DMS153 (cell line): ENCODE data around the gene ERBB3.

Experiments used
- DNase-seq: peaks from one replicate; lab custom pipeline; 2025; lab: John Stamatoyannopoulos, UW

Gene ERBB3

GRCh38 chr12:56080556-56081138 is 682 bp downstream of the ERBB3 start:
- DNase-seq = no peak

DNA sequence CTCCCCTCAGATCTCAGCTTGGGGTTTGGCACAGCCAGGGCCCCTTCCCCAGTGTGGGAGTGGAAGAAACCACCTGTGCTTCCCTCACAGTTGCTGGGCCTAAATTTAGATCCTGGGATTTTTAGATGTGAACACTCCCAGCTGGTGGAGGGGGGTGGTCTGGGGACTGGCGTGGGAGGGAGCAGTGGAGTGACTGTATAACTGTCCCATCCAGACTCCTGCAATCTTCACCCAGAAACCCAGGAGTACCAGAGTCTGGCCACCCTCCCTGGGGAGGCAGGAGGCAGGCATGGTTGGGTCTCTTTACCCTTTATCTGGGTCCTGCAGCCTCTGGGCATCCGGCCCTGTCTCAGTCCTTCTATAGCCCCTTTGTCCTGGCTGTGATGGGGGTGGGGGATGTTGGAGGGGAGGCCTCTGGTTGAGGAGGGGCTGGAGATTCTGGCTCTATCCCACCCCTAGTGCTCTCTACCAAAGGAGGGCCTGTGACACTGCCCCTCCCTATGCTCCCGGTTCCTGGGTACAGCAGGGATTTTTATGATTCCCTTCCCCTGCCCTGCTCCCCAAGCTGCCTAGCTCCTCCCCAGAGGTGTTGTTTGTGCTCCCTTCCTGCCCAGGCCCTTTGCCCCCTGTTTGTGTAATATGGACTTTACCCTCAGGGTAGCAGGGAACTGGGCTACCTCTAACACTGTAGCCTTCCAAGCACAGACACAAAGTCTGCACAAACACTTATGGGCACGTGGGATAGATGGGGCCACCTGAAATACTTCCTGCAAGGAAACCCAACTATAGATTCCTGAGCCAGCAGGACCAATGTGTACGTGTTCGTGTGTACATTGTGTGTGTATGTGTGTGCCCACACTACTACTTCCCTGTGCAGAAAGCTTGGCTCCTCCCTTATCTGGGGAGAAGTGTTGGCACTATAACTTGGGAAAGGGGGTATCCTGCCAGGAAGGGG is 1.7 kb downstream of the ERBB3 start:
- DNase-seq = no peak

DNA sequence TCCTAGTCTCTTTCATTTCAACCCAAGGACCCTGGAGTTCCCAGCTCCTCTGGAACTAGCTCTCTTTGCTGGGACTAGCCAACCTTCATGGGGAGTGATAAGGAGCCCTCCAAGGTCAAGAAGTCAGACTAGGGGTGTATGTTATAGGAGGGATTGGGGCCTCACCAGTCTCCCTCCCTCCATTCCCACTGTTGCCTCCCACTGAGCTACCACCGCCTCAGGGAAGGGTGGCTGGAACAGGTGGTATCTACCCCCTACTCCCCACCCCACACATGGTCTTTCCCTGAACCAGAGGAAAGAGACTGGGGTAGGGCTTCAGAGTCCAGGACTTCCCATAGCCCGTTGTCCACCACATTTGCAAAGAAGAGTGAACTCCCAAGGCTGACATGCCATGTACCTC is 2.4 kb downstream of the ERBB3 start:
- no peak for DNase-seq

DNA sequence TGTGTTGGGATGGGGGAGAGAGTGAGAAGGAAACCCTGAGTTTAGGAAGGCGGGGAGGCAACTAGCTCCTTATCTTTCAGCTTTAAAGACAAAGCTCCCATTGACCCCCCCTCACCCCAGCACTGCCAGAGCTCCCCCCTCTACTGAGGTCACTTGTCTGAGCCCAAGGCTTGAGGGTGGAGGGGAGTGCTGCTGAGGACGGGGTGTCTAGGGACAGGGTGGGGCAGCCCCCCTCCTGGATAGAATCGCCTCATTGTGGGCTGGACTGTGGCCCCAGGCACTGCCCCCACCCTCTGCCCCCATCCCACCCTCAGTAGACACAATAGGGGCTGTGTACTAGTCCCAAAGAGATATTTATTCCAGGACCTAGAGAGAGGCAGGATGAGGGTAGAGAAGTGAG is 3.0 kb downstream of the ERBB3 start:
- DNase-seq = no peak

DNA sequence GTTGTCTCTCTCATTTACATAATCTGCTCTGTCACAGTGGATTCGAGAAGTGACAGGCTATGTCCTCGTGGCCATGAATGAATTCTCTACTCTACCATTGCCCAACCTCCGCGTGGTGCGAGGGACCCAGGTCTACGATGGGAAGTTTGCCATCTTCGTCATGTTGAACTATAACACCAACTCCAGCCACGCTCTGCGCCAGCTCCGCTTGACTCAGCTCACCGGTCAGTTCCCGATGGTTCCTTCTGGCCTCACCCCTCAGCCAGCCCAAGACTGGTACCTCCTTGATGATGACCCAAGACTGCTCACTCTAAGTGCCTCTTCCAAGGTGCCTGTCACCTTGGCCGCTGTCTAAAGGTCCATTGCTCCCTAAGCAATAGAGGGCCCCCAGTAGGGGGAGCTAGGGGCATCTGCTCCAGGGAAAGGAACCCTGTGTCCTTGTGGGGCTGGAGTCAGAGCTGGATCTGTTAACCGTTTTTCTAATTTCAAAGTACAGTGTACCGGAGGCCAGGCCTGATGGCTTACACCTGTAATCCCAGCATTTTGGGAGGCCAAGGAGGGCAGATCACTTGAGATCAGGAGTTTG is 5.1 kb downstream of the ERBB3 start:
- DNase-seq = no peak

GRCh38 chr12:56086096-56086495 is 6.1 kb downstream of the ERBB3 start:
- no peak for DNase-seq

- DNase-seq = no peak
Measured at GRCh38 chr12:56086608-56087007, 6.6 kb downstream of the ERBB3 start.

DNA sequence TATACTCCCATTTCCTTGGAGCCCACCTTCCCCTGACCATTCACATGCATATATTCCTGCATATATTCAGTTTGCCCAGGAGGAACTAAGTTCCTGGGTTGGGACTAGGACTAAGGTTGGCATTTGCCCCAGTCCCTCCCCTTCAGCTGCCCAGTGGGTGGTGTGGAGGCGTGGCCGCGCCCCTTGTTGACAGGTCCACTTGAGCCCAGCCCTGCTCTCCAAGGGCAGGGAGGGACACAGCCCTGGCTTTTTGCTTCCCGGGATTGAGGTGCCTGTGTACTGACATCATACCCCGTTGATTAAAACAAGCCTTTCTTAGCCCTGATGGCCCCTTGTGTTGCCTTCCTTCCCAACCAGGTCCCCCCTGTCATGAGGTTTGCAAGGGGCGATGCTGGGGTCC is 7.3 kb downstream of the ERBB3 start:
- DNase-seq = peak; percentile 40

DNA sequence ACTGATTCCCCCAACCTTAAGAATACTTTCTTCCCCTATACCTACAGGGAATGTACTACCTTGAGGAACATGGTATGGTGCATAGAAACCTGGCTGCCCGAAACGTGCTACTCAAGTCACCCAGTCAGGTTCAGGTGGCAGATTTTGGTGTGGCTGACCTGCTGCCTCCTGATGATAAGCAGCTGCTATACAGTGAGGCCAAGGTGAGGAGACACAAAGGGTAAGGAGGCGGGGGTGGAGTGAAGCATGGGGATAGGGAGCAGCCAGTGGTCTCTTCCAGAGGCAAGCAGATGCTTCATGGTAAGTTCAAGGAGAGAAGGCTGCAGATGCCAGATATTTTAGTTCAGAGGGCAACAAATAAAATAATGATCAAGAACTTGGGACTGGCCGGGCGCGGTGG is 17.8 kb downstream of the ERBB3 start:
- DNase-seq = no peak

- DNase-seq = no peak
Measured at GRCh38 chr12:56098592-56098991, 18.6 kb downstream of the ERBB3 start.

DNA sequence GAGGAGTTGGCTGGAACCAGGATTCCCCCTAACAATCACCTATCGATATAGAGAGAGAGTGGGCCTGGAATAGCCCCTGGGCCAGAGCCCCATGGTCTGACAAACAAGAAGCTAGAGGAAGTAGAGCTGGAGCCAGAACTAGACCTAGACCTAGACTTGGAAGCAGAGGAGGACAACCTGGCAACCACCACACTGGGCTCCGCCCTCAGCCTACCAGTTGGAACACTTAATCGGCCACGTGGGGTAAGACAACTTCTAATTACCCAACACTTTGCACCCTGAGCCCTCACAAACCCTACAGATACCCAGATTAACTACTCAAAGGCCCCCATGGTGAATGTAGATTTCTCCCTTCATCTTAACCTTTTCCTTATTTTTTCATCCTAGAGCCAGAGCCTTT is 19.8 kb downstream of the ERBB3 start:
- DNase-seq = no peak

GRCh38 chr12:56101045-56101444 is 21.1 kb downstream of the ERBB3 start:
- DNase-seq = no peak

- DNase-seq = no peak
Measured at GRCh38 chr12:56102683-56103065, 22.7 kb downstream of the ERBB3 start.

DNA sequence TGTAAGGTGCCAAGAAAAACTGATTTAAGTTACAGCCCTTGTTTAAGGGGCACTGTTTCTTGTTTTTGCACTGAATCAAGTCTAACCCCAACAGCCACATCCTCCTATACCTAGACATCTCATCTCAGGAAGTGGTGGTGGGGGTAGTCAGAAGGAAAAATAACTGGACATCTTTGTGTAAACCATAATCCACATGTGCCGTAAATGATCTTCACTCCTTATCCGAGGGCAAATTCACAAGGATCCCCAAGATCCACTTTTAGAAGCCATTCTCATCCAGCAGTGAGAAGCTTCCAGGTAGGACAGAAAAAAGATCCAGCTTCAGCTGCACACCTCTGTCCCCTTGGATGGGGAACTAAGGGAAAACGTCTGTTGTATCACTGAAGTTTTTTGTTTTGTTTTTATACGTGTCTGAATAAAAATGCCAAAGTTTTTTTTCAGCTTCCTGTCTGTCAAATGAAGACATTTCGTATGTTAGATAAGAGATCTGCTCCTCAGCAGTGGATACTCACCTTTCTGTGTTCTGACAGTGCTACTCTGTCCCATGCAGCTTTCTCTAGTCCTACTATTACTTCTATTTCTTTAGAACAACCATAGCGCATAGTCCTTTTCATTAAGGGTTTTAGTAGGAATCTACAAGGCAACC is 23.2 kb downstream of the ERBB3 start:
- no peak for DNase-seq

GRCh38 chr12:56103823-56104108 is 23.8 kb downstream of the ERBB3 start:
- DNase-seq = no peak

- peak; percentile 99 for DNase-seq
Measured at GRCh38 chr12:56104109-56104814, 24.3 kb downstream of the ERBB3 start, which contains the start of gene PA2G4. PA2G4 (plus strand) TSS chr12:56104559; CDS start chr12:56104738, 179 bp downstream.

DNA sequence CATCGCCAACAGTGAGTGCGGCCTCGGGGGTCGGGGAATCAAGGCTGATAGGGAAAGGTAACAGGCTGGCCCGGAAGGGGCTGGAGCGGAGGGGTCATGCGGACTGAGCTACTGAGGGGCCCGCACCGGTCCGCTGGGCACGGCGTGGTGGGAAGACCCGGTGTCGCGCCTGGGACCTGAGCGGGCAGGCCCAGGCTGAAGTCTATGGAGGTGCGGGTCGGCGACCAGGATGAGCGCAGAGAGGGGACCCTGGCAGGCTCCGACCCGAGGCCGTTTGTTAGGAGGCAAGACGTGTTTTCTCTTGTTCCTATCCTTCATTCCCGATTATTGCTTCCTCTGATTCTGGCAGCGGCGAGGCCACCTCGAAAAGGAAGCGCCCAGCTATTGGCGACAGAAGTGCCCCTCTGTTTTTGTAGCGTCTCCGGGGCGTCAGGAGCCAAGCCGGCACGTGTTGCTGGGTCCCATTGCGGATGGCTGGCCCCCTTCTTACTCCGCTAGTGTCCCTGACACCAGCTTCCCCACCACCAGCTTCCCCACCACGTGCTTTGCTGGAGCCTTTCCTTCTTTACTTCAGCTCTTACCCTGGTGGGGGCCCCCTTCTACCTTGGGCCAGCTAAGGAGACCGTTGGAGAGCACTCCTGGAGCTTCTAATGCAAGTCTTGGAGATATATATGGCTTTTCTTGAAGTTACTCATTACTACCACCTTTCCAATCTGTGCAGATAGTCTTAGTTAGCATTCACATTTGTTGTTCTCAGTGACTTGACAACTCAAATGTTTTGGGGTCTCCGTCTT is 25.0 kb downstream of the ERBB3 start:
- no peak for DNase-seq

- no peak for DNase-seq
Measured at GRCh38 chr12:56105609-56105902, 25.6 kb downstream of the ERBB3 start.

DNA sequence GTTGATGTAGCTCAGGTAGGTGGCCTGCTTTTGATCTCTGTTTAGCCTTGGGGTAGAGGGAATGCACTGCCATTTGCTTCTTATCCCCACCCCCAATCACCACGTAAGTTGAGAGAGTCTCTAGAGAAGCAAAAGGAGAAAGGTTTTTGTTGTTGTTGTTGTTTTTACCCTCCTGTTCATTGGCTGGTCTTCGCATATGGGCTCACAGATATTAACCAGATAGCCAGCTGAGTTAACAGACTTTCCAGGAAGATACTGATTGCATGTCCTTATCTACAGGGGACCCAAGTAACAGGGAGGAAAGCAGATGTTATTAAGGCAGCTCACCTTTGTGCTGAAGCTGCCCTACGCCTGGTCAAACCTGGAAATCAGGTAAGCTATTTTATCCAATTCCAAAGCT is 27.3 kb downstream of the ERBB3 start:
- DNase-seq = no peak

- DNase-seq = no peak
Measured at GRCh38 chr12:56110571-56110970, 30.6 kb downstream of the ERBB3 start.

GRCh38 chr12:56114084-56114483 is 34.1 kb downstream of the ERBB3 start:
- no peak for DNase-seq

- DNase-seq = no peak
Measured at GRCh38 chr12:56115329-56115728, 35.4 kb downstream of the ERBB3 start.
